ENCODE data around the gene NRXN3. TPM values are rescaled to one million over a fixed set of nuclear protein-coding genes. Genes with fewer than 3 reads are reported as not detected.

The NRXN3 gene
- total RNA-seq, 2 experiments from 2014 or later: not detected

DNA sequence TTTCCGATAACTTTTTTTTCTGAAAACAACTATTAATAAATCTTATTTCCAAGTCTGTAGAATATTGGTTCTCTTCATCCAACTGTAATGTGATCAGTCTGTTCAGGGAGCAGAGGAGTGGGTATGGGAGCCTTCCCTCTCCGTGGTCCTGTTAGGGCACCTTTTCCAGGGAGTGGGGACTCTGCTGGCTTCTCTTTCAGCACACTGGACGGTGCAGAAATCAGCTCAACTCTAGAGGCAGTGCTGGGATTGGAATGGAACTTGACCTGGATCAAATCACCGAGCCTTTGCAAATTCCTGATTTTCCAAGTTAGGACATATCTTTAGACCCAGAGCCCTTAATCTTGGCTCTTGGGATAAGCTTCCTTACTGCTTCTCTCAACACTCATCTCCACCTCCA lies 1410.7 kb downstream of the NRXN3 start:
- H3K9me3 Mint-ChIP-seq: no peaks in the 10 kb centered on the region
- CTCF ChIA-PET: no interaction called here
- H3K4me3 Mint-ChIP-seq: no peak overlapping the region
- H3K4me1 Mint-ChIP-seq (ENCODE audit: low read depth): no peaks in the 10 kb centered on the region
- H3K27me3 Mint-ChIP-seq: no peaks in the 10 kb centered on the region
- DNase-seq: no peak
- no peak overlapping the region for H3K27ac Mint-ChIP-seq
- POLR2A ChIA-PET: no interaction called here
- intact Hi-C loops (cut with micrococcal nuclease): no loop called here
- H3K36me3 Mint-ChIP-seq: no peaks in the 10 kb centered on the region

DNA sequence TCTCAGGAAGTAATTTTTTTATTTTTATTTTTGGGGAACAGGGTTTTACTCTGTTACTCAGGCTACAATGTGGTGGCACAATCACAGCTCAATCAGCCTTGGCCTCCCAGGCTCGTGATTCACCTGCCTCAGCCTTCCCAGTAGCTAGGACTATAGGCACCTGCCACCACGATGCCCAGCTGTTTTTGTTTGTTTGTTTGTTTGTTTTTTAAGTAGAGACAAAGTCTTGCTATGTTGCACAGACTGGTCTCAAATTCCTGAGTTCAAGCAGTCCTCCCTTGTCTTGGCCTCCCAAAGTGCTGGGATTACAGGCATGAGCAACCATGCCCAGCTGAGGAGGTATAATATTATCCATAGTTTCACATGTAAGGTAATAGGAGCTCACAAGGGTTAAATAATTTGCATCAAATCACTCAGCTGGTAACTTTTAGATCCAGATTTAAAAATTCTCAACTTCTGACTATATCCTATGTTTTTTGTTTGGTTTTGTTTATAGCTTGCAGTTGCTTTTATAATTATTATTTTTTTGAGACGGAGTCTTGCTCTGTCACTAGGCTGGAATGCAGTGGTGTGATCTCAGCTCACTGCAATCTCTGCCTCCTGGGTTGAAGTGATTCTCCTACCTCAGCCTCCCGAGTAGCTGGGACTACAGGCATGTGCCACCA lies 1411.9 kb downstream of the NRXN3 start:
- ChIA-PET CTCF (no interaction called here), POLR2A (no interaction called here)
- H3K27me3 Mint-ChIP-seq: no peaks in the 10 kb centered on the region
- intact Hi-C loops (cut with micrococcal nuclease): no loop called here
- no peaks in the 10 kb centered on the region for H3K4me1 Mint-ChIP-seq (ENCODE audit: low read depth)
- H3K4me3 Mint-ChIP-seq: no peak overlapping the region
- no peaks in the 10 kb centered on the region for H3K36me3 Mint-ChIP-seq
- no peak overlapping the region for H3K27ac Mint-ChIP-seq
- DNase-seq: no peak
- H3K9me3 Mint-ChIP-seq: no peaks in the 10 kb centered on the region

DNA sequence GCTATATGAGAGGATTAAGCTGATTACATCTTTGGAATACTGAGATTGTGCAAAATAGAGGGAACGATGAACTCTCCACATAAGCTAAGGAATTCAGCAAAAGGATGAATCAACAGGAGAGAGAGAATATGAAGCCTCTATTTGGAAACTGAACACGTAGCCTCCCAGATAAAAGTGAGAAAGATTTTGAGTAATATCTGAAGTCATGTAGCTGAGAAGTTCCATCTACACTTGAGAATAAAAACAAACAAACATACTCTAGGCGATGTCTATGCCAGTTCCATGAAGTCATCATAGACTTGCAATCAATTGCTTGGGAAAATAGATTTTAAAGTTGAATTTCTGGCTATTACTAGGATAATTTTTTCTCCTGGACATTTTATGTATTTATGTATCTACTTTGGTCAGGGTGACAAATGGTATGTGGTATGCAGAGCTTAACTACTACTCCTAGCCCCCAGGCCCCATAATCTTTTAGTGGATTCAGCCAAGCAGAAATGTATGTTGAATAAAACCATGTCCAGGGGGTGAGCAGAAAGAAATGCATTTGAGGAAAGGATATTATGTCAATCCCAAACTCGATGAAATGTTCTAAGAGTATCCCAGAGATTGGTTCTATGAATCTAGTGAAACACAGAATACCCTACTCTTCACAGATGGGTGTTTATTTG lies 1413.7 kb downstream of the NRXN3 start:
- Mint-ChIP-seq H3K9me3 (no peaks in the 10 kb centered on the region), H3K27me3 (no peaks in the 10 kb centered on the region), H3K4me1 (ENCODE audit: low read depth) (no peaks in the 10 kb centered on the region), H3K27ac (no peak overlapping the region), H3K36me3 (no peaks in the 10 kb centered on the region), H3K4me3 (no peak overlapping the region)
- ChIA-PET POLR2A (no interaction called here), CTCF (no interaction called here)
- intact Hi-C loops (cut with micrococcal nuclease): no loop called here
- no peak for DNase-seq

DNA sequence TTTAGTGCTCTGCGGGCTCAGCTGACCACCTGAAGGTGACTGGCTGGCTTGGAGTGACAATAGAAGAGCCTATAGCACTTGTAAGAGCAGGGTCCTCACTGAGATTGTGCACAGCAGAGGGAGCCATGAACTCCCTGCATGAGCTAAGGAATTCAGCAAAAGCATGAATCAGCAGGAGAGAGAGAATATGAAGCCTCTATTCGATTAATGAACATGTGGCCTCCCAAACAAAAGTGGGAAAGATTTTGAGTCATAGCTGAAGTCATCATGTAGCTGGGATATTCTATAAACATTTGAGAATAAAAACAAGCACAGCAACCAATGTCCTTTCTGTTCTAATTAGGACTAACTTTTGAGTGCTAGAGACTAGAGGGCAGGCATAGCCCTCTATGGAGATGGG lies 1414.5 kb downstream of the NRXN3 start:
- no peak for DNase-seq
- Mint-ChIP-seq H3K4me3 (no peak overlapping the region), H3K36me3 (no peaks in the 10 kb centered on the region), H3K9me3 (no peaks in the 10 kb centered on the region), H3K27ac (no peak overlapping the region), H3K4me1 (ENCODE audit: low read depth) (no peaks in the 10 kb centered on the region), H3K27me3 (no peaks in the 10 kb centered on the region)
- intact Hi-C loops (cut with micrococcal nuclease): no loop called here
- CTCF ChIA-PET: no interaction called here
- POLR2A ChIA-PET: no interaction called here

DNA sequence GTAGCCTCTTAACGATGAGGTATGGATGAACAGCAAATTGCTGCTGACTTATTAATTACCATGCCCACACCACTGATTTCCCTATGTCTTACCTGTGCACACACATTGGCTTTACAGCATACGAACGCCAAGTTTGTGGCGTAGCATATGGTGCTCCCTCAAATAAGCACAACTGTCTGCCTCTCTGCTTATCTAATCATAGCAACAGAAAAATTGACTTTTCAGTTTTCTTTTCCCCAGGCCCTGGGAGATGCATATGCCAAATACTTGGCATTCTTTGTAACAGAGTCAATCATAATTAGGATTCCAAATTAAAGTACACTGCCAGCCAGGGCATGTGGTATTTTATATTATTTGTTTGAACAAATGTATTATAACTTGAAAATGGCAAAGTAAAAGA lies 1415.7 kb downstream of the NRXN3 start:
- POLR2A ChIA-PET: no interaction called here
- Mint-ChIP-seq H3K9me3 (peaks cover 2% of the 10 kb centered on the region), H3K27ac (no peak overlapping the region), H3K36me3 (no peaks in the 10 kb centered on the region), H3K4me1 (ENCODE audit: low read depth) (no peaks in the 10 kb centered on the region), H3K4me3 (no peak overlapping the region), H3K27me3 (no peaks in the 10 kb centered on the region)
- intact Hi-C loops (cut with micrococcal nuclease): no loop called here
- no peak for DNase-seq
- CTCF ChIA-PET: no interaction called here

DNA sequence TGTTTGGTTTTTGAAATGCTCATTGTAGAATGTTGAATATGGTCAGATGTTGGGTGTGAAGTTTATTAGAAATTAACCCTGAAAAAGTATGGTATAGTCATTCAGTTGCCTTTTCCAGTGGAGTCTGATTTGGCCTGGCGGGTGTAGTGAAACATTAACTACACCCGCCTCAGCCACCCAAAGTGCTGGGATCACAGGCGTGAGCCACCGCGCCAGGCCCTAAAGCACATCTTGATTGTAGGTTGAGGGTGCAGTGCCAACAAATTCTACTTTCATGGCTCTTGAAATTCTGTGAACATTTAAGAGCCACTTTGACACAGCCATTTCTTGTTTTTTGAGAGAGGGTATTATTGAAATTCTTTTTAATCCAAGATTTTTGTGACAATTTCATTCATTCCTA lies 1416.2 kb downstream of the NRXN3 start:
- CTCF ChIA-PET: no interaction called here
- intact Hi-C loops (cut with micrococcal nuclease): no loop called here

DNA sequence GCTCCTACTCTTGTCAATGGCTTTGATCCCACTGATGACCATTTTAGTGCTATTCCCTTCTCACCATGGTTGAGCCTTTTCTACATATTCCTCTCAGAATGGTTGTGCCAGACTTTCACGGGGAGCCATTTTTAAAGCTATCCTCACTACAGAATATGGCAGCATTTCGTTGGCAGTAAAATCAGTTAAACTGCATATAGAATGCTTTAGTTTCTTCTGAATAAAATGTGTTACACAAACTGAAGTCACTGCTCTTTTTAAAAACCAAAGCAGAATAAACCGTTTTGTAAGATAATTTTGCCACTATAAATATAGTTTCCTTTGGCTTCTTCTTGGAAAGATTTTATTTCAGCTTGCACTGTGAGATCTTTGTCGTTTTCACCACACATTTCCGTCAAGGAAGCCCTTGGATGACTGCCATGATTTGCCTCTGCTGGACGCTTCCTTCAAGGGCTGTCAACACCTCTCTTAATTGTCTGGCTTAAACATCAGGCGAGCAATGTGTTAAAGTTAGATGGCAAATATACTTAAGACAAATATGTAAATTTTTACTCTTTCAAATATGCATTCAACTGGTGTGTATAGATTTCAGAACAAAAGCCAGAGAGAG lies 1416.9 kb downstream of the NRXN3 start:
- H3K36me3 Mint-ChIP-seq: no peaks in the 10 kb centered on the region
- no peaks in the 10 kb centered on the region for H3K27me3 Mint-ChIP-seq
- no peak for DNase-seq
- H3K9me3 Mint-ChIP-seq: peaks cover 2% of the 10 kb centered on the region
- no peak overlapping the region for H3K4me3 Mint-ChIP-seq
- no peak overlapping the region for H3K27ac Mint-ChIP-seq
- intact Hi-C loops (cut with micrococcal nuclease): no loop called here
- H3K4me1 Mint-ChIP-seq (ENCODE audit: low read depth): no peaks in the 10 kb centered on the region
- POLR2A ChIA-PET: no interaction called here
- CTCF ChIA-PET: no interaction called here

More for the DNA sequence above, 1416.2 kb downstream of the NRXN3 start:
- Mint-ChIP-seq H3K4me1 (ENCODE audit: low read depth) (no peaks in the 10 kb centered on the region), H3K4me3 (no peak overlapping the region), H3K9me3 (peaks cover 2% of the 10 kb centered on the region), H3K36me3 (no peaks in the 10 kb centered on the region), H3K27ac (no peak overlapping the region), H3K27me3 (no peaks in the 10 kb centered on the region)
- DNase-seq: no peak
- POLR2A ChIA-PET: no interaction called here

DNA sequence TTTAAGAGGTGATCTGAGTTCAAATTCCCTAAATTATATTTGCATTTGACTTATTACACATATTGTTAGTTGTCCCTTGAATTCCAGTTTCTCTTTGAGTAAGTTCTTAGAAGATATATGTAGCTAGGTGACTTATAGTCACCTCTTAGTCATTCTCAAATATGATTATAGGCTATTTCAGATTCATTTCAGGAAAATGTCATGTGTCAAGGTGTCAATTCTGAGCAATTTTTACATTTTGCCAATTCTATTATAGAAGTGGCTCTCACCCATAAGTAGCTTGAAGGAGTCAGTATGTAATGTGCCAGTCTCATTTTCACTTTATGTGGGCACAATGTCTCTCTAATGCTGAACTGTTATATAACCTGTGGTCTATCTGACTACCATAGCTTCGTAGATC lies 1417.7 kb downstream of the NRXN3 start:
- DNase-seq: no peak
- H3K9me3 Mint-ChIP-seq: peaks cover 2% of the 10 kb centered on the region
- no peaks in the 10 kb centered on the region for H3K27me3 Mint-ChIP-seq
- H3K36me3 Mint-ChIP-seq: no peaks in the 10 kb centered on the region
- no peaks in the 10 kb centered on the region for H3K4me1 Mint-ChIP-seq (ENCODE audit: low read depth)
- POLR2A ChIA-PET: no interaction called here
- no peak overlapping the region for H3K4me3 Mint-ChIP-seq
- H3K27ac Mint-ChIP-seq: no peak overlapping the region
- CTCF ChIA-PET: no interaction called here
- intact Hi-C loops (cut with micrococcal nuclease): no loop called here

DNA sequence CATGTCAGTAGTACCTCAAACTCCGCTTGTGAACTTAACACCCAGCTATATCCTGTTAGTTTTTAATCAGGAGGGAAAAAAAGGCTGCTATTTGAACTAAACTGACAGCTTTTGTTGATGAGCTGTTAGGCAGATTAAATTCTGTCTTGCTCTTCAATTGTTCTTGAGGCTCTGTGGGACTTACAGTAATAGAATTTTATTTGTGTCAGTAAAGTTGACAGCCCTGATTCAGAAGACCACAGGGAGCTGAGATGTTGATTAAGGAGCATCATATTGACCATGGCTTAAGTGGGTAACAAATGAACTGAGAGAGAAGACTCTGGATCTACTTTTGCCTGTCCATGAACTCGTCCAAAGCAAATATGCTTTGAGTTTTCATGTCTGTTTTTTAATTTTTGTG lies 1418.2 kb downstream of the NRXN3 start:
- intact Hi-C loops (cut with micrococcal nuclease): no loop called here
- ChIA-PET POLR2A (no interaction called here), CTCF (no interaction called here)
- Mint-ChIP-seq H3K27me3 (no peaks in the 10 kb centered on the region), H3K4me1 (ENCODE audit: low read depth) (no peaks in the 10 kb centered on the region), H3K27ac (no peak overlapping the region), H3K36me3 (no peaks in the 10 kb centered on the region), H3K9me3 (peaks cover 2% of the 10 kb centered on the region), H3K4me3 (no peak overlapping the region)
- DNase-seq: no peak

DNA sequence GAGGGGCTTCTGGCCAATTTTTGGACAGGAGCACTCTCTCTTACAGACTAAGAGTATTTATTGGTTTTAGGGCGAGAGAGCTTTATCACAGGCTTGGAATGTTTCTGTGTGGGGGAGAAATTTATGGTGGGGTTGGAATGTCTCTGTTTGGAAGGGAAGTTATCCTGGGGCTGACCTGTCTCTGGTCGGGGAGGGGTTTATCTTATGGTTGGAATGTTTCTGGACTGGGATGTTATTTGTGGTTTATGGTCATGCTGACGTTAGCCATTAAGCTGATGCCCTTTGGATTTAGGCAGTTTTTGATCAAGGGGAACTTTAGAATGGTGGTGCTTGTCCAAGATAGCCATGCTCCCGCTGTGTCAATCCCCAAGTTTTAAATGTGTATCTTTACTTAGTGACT lies 1426.4 kb downstream of the NRXN3 start:
- Mint-ChIP-seq H3K27ac (no peak overlapping the region), H3K4me1 (ENCODE audit: low read depth) (no peaks in the 10 kb centered on the region), H3K36me3 (no peaks in the 10 kb centered on the region), H3K27me3 (no peaks in the 10 kb centered on the region), H3K4me3 (no peak overlapping the region), H3K9me3 (no peaks in the 10 kb centered on the region)
- ChIA-PET CTCF (no interaction called here), POLR2A (no interaction called here)
- DNase-seq: no peak
- intact Hi-C loops (cut with micrococcal nuclease): no loop called here

DNA sequence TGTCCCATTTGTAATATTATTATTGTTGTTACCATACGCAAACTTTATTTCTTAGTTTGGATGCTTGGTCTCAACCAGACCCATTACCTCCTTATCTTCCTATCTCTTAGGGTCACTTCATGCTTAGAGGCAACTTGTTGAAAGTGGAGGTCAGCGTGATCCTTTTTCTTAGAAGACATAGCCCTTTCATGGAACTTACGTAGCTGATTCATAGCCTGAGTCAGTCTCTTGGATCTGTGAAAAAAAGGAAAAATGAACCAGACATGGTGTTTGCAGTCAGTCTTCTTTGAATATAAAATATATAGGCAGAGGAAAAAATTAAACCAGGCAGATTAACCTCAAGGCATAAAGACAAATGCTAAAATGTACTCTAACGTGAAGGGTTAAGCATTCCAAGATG lies 1427.4 kb downstream of the NRXN3 start:
- Mint-ChIP-seq H3K4me3 (no peak overlapping the region), H3K27ac (no peak overlapping the region), H3K4me1 (ENCODE audit: low read depth) (no peaks in the 10 kb centered on the region), H3K27me3 (no peaks in the 10 kb centered on the region), H3K36me3 (no peaks in the 10 kb centered on the region), H3K9me3 (no peaks in the 10 kb centered on the region)
- CTCF ChIA-PET: no interaction called here
- intact Hi-C loops (cut with micrococcal nuclease): no loop called here
- POLR2A ChIA-PET: no interaction called here
- no peak for DNase-seq

DNA sequence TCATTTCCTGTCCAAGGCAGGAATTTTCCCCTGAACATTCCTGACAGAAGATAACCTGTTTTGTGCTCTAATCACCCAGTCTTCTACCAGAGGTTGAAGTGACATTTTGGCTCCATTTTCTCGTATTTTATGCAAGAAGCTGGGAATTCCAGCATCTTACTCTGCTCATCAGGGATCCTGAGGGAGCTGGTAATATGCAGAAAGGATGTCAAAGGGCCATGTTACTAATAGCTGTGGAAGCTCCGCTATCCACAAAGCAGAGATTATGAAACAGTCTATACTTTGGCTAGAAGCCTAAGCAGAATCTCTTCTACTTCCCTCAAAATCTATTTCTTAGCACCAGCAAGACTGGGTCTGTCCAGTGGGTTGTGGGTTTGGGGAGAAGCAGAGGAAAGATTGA lies 1428.2 kb downstream of the NRXN3 start:
- ChIA-PET CTCF (no interaction called here), POLR2A (no interaction called here)
- Mint-ChIP-seq H3K4me3 (no peak overlapping the region), H3K27me3 (no peaks in the 10 kb centered on the region), H3K27ac (no peak overlapping the region), H3K36me3 (no peaks in the 10 kb centered on the region), H3K4me1 (ENCODE audit: low read depth) (no peaks in the 10 kb centered on the region), H3K9me3 (no peaks in the 10 kb centered on the region)
- intact Hi-C loops (cut with micrococcal nuclease): no loop called here
- no peak for DNase-seq

DNA sequence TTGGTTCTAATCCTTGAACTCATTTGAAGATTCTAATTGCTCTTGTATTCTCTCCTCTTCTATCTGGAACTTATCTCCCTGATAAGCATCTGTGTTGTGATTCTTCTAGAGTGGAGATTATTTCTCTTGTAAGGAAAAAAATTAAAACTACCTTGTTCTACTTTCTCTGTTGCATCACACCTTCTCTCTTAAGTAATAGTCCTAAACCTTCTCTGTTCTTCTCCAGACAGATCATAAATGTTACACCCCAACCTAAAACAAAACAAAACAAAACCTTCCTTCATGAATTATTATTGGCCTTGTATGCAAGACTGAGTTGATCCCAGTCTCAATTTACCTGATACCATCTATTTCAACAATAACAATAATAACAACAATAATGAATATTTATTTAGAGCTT lies 1429.1 kb downstream of the NRXN3 start:
- ChIA-PET CTCF (no interaction called here), POLR2A (no interaction called here)
- no peak overlapping the region for H3K27ac Mint-ChIP-seq

More for the DNA sequence above, 1429.1 kb downstream of the NRXN3 start:
- Mint-ChIP-seq H3K4me1 (ENCODE audit: low read depth) (no peaks in the 10 kb centered on the region), H3K4me3 (no peak overlapping the region), H3K27me3 (no peaks in the 10 kb centered on the region), H3K36me3 (no peaks in the 10 kb centered on the region), H3K9me3 (no peaks in the 10 kb centered on the region)
- intact Hi-C loops (cut with micrococcal nuclease): no loop called here
- DNase-seq: no peak

All from activated CD4-positive, alpha-beta memory T cell treated with anti-CD3 and anti-CD28 coated beads for 36 hours (primary cell).